Activated T-helper 1 cell treated with Interleukin-2 at 50 U/mL for 16 hours (primary cell): ENCODE measurements around the gene OTOA.
A peak's percentile ranks its signal among the peaks of the same experiment; 100 is the strongest.
"Not testable (repeated sequence)": the region's sequence is repeated elsewhere in the genome, so short reads cannot be mapped to it uniquely, and the experiment has no call there.

Source experiments
- DNase-seq: peaks from one replicate; pipeline ENCODE4 v3.0.0-alpha.2; 2020; ENCODE audit warnings: low read depth

Gene OTOA

GRCh38 chr16:21641916-21642315 is 21.9 kb upstream of the OTOA start:
- no peak for DNase-seq

GRCh38 chr16:21642861-21643260 is 20.9 kb upstream of the OTOA start:
- no peak for DNase-seq

GRCh38 chr16:21643785-21644184 is 20.0 kb upstream of the OTOA start:
- no peak for DNase-seq

GRCh38 chr16:21644674-21645073 is 19.1 kb upstream of the OTOA start:
- no peak for DNase-seq

- DNase-seq: no peak
Observed at GRCh38 chr16:21645261-21645721, 18.5 kb upstream of the OTOA start.

- no peak for DNase-seq
Observed at GRCh38 chr16:21646091-21646490, 17.7 kb upstream of the OTOA start.

- DNase-seq: peak; percentile 62
Observed at GRCh38 chr16:21646721-21647561, 16.8 kb upstream of the OTOA start.

- DNase-seq: no peak
Observed at GRCh38 chr16:21647562-21648164, 16.1 kb upstream of the OTOA start.

GRCh38 chr16:21649826-21650406 is 13.9 kb upstream of the OTOA start:
- not testable (repeated sequence) for DNase-seq

- DNase-seq: no peak
Observed at GRCh38 chr16:21650521-21650920, 13.2 kb upstream of the OTOA start.

- no peak for DNase-seq
Observed at GRCh38 chr16:21651515-21651914, 12.3 kb upstream of the OTOA start.

- no peak for DNase-seq
Observed at GRCh38 chr16:21652453-21652852, 11.3 kb upstream of the OTOA start, which contains the start of gene IGSF6. TSS of gene IGSF6 (minus strand) at chr16:21652608. CDS start at chr16:21652598, 10 bp downstream.

GRCh38 chr16:21653571-21653970 is 10.2 kb upstream of the OTOA start:
- no peak for DNase-seq

- no peak for DNase-seq
Observed at GRCh38 chr16:21654466-21654865, 9.3 kb upstream of the OTOA start.

GRCh38 chr16:21654881-21655280 is 8.9 kb upstream of the OTOA start:
- DNase-seq: no peak

GRCh38 chr16:21656795-21657768 is 6.7 kb upstream of the OTOA start:
- no peak for DNase-seq

GRCh38 chr16:21659124-21659523 is 4.6 kb upstream of the OTOA start:
- DNase-seq: no peak

- DNase-seq: no peak
Observed at GRCh38 chr16:21664801-21665492, 1.2 kb downstream of the OTOA start.

- no peak for DNase-seq
Observed at GRCh38 chr16:21666772-21667171, 3.0 kb downstream of the OTOA start.

GRCh38 chr16:21667575-21667974 is 3.8 kb downstream of the OTOA start:
- no peak for DNase-seq

GRCh38 chr16:21673469-21673868 is 9.7 kb downstream of the OTOA start:
- no peak for DNase-seq
